HepG2 (cell line): ENCODE measurements around the gene SECTM1. TPM values are rescaled to one million over a fixed set of nuclear protein-coding genes. Genes with fewer than 3 reads are reported as not detected.

ENCODE experiments used
- ARNT2 ChIP-seq: sonication (generic); formaldehyde crosslinking; IDR thresholded peaks from 2 replicates; pipeline ENCODE4 v1.8.0; 2022; ENCODE audit warnings: mild to moderate bottlenecking, low read depth, missing genetic modification reagents, moderate library complexity
- CBX1 ChIP-seq: IDR thresholded peaks from one replicate; pipeline ENCODE4 v1.6.1; 2016; ENCODE audit warnings: antibody characterized with exemption, low read depth
- CEBPB ChIP-seq: IDR thresholded peaks from 2 replicates; pipeline ENCODE4 v1.6.1; 2011; ENCODE audit warnings: low read depth, low read length, improper control_type of control experiment, borderline replicate concordance
- EEA1 ChIP-seq: sonication (generic); formaldehyde crosslinking; IDR thresholded peaks from 2 replicates; pipeline ENCODE4 v1.5.1; 2020; ENCODE audit warnings: mild to moderate bottlenecking, missing genetic modification reagents, borderline replicate concordance
- FOSL1 ChIP-seq: sonication (generic); formaldehyde crosslinking; IDR thresholded peaks from 2 replicates; pipeline ENCODE4 v1.9.0; 2021; ENCODE audit warnings: missing genetic modification reagents, borderline replicate concordance
- FOXK1 ChIP-seq: sonication (generic); formaldehyde crosslinking; IDR thresholded peaks from 2 replicates; pipeline ENCODE4 v1.4.0; 2020; ENCODE audit warnings: low read depth, missing genetic modification reagents, borderline replicate concordance
- HNRNPL ChIP-seq: fragments of 200-400 bp; formaldehyde crosslinking; IDR thresholded peaks from 2 replicates; pipeline ENCODE4 v1.6.1; 2017; ENCODE audit warnings: mild to moderate bottlenecking, low read depth, low read length
- NFKB2 ChIP-seq: sonication (generic); formaldehyde crosslinking; IDR thresholded peaks from 2 replicates; pipeline ENCODE4 v1.4.0; 2020; ENCODE audit warnings: missing genetic modification reagents, borderline replicate concordance
- NFRKB ChIP-seq: fragments of 450-650 bp; IDR thresholded peaks from 2 replicates; pipeline ENCODE4 v1.6.1; 2017
- PPARG ChIP-seq: conservative IDR thresholded peaks from 2 replicates; pipeline ENCODE4 v1.6.1; 2016; ENCODE audit warnings: missing biosample characterization, missing genetic modification reagents
- REST ChIP-seq, 2 experiments: IDR thresholded peaks; 2 replicates each; pipeline ENCODE4 v1.6.1; 2011 to 2012; ENCODE audit warnings: low read length in 2 of 2, borderline replicate concordance in 1 of 2, low read depth in 1 of 2, mild to moderate bottlenecking in 1 of 2, moderate library complexity in 1 of 2
- RNF219 ChIP-seq: sonication (generic); formaldehyde crosslinking; IDR thresholded peaks from 2 replicates; pipeline ENCODE4 v1.5.0; 2020; ENCODE audit warnings: mild to moderate bottlenecking, missing genetic modification reagents
- SOX5 ChIP-seq: IDR thresholded peaks from 2 replicates; pipeline ENCODE4 v1.6.1; 2016; ENCODE audit warnings: borderline replicate concordance
- SRF ChIP-seq: IDR thresholded peaks from 2 replicates; pipeline ENCODE4 v1.6.1; 2011; ENCODE audit warnings: mild to moderate bottlenecking, low read depth, low read length, moderate library complexity
- TCF7L2 ChIP-seq: IDR thresholded peaks from 2 replicates; pipeline ENCODE4 v1.6.1; 2011; ENCODE audit warnings: mild to moderate bottlenecking, low read depth, low read length, moderate library complexity
- U2AF1 ChIP-seq: fragments of 200-400 bp; formaldehyde crosslinking; optimal IDR thresholded peaks from 2 replicates; pipeline ENCODE3; 2017; ENCODE audit warnings: mild to moderate bottlenecking, low read depth, low read length
- U2AF2 ChIP-seq: fragments of 200-400 bp; formaldehyde crosslinking; IDR thresholded peaks from 2 replicates; pipeline ENCODE4 v1.6.1; 2017; ENCODE audit warnings: low read depth, mild to moderate bottlenecking, low read length
- ZBTB25 ChIP-seq: IDR thresholded peaks from 2 replicates; pipeline ENCODE4 v1.6.1; 2018; ENCODE audit warnings: missing genetic modification reagents
- ZNF263 ChIP-seq: sonication (generic); formaldehyde crosslinking; IDR thresholded peaks from 2 replicates; pipeline ENCODE4 v1.4.0; 2020; ENCODE audit warnings: missing genetic modification reagents
- ZNF34 ChIP-seq: sonication (generic); formaldehyde crosslinking; IDR thresholded peaks from 2 replicates; pipeline ENCODE4 v1.4.0; 2020; ENCODE audit warnings: mild to moderate bottlenecking, missing genetic modification reagents, borderline replicate concordance
- ZNF354B ChIP-seq: sonication (generic); formaldehyde crosslinking; IDR thresholded peaks from 2 replicates; pipeline ENCODE4 v1.8.0; 2022; ENCODE audit warnings: mild to moderate bottlenecking, missing genetic modification reagents
- ZNF431 ChIP-seq: sonication (generic); formaldehyde crosslinking; IDR thresholded peaks from 2 replicates; pipeline ENCODE4 v1.9.0; 2022; ENCODE audit warnings: missing genetic modification reagents, low read depth, mild to moderate bottlenecking, borderline replicate concordance
- ZNF501 ChIP-seq: sonication (generic); formaldehyde crosslinking; IDR thresholded peaks from 2 replicates; pipeline ENCODE4 v1.5.1; 2020; ENCODE audit warnings: mild to moderate bottlenecking, moderate library complexity, missing genetic modification reagents
- polyA plus RNA-seq, 8 experiments: library from polyadenylated mRNA; depleted of rRNA in 3 of 8; stranded (reverse) in 7 of 8; unstranded in 1 of 8; fragments of >200 nt; fragmentation: Illumina TruSeq in 4 of 8; extraction: Trizol in 4 of 8; gene quantifications; 2 replicates each; pipeline versions ENCODE4 v1.2.1 to v1.2.3, GENCODE V29; 2011 to 2016; ENCODE audit warnings: low read depth in 4 of 8, missing spikeins in 1 of 8, mixed read lengths in 1 of 8; ENCODE audit not compliant: insufficient read depth in 1 of 8
- total RNA-seq, 5 experiments: library from RNA; depleted of rRNA; stranded (reverse); fragments of >200 nt; fragmentation: Illumina TruSeq; extraction: Trizol; gene quantifications; 2 replicates each; pipeline ENCODE4 v1.2.3, GENCODE V29; 2016; ENCODE audit warnings: low read depth in 1 of 5

The SECTM1 gene
- total and polyA plus RNA-seq, 2 of the 13 experiments (the other 11 are each of a cell fraction or from before 2014, with no cell fraction given): 3.5 to 5.3 TPM

- TF ChIP-seq REST (IDR thresholded peaks at IDR 0.05; ENCODE audit: borderline replicate concordance in 1 of 2, low read depth in 1 of 2, low read length in 2 of 2) (no peak; a peak in 1 of 4 replicates), FOXK1 (CRISPR knock-in tag) (0 out of 2 replicates have a peak, but pooled peaks have one; percentile 31), PPARG (CRISPR knock-in tag) (peak; percentile 85), TCF7L2 (no peak), ZNF34 (CRISPR knock-in tag) (peak; percentile 72; the same call in 1 of the 2 replicates), ZBTB25 (CRISPR knock-in tag) (no peak), SRF (no peak), EEA1 (no peak), FOSL1 (CRISPR knock-in tag) (no peak), CEBPB (no peak), ZNF263 (CRISPR knock-in tag) (peak; percentile 48; the same call in 1 of the 2 replicates), ARNT2 (CRISPR knock-in tag) (no peak), ZNF431 (CRISPR knock-in tag) (no peak), RNF219 (CRISPR knock-in tag) (no peak; the same call in 1 of the 2 replicates), U2AF1 (no peak), ZNF354B (CRISPR knock-in tag) (no peak), HNRNPL (peak; percentile 99), ZNF501 (CRISPR knock-in tag) (peak; percentile 87), U2AF2 (no peak), SOX5 (CRISPR knock-in tag) (peak; percentile 62; the same call in 1 of the 2 replicates), CBX1 (peak; percentile 25), NFRKB (no peak), NFKB2 (CRISPR knock-in tag) (peak; percentile 66)
These were observed 8.0 kb downstream of the SECTM1 start (continued) for GRCh38 chr17:82325286-82326180.
